GM18498 (cell line): ENCODE data around the gene ITIH1.

Source experiments
- ATAC-seq: cut with Tn5 transposase; IDR thresholded peaks from one replicate; pipeline ENCODE4 v1.9.1; 2021; ENCODE audit warnings: mild to moderate bottlenecking, moderate library complexity; ENCODE audit not compliant: unreplicated experiment

Gene ITIH1

GRCh38 chr3:52790337-52790736, 12.9 kb downstream of the ITIH1 start:
- no peak for ATAC-seq

GRCh38 chr3:52790741-52791140, 13.3 kb downstream of the ITIH1 start:
- no peak for ATAC-seq

GRCh38 chr3:52791366-52791765, 14.0 kb downstream of the ITIH1 start:
- ATAC-seq, result no peak

- no peak for ATAC-seq
Observed at GRCh38 chr3:52791928-52792327, 14.5 kb downstream of the ITIH1 start.

GRCh38 chr3:52792413-52792812, 15.0 kb downstream of the ITIH1 start:
- no peak for ATAC-seq

- ATAC-seq, result no peak
Observed at GRCh38 chr3:52792961-52793695, 15.7 kb downstream of the ITIH1 start.

- no peak for ATAC-seq
Observed at GRCh38 chr3:52793702-52794611, 16.6 kb downstream of the ITIH1 start.

- ATAC-seq, result no peak
Observed at GRCh38 chr3:52794612-52795099, 17.3 kb downstream of the ITIH1 start, which contains the start of gene ITIH3. Gene ITIH3, plus strand, starts transcription at chr3:52794796. Its CDS starts 8 bp downstream, at chr3:52794804.

GRCh38 chr3:52795298-52795900, 18.0 kb downstream of the ITIH1 start:
- ATAC-seq, result no peak

GRCh38 chr3:52796411-52796810, 19.0 kb downstream of the ITIH1 start:
- ATAC-seq, result no peak

- ATAC-seq, result no peak
Observed at GRCh38 chr3:52798376-52798977, 21.1 kb downstream of the ITIH1 start.

GRCh38 chr3:52798978-52799476, 21.6 kb downstream of the ITIH1 start:
- ATAC-seq, result no peak

GRCh38 chr3:52800079-52800478, 22.7 kb downstream of the ITIH1 start:
- no peak for ATAC-seq

- ATAC-seq, result no peak
Observed at GRCh38 chr3:52801839-52802238, 24.4 kb downstream of the ITIH1 start.

GRCh38 chr3:52805270-52806039, 28.1 kb downstream of the ITIH1 start:
- ATAC-seq, result no peak

GRCh38 chr3:52809149-52809548, 31.8 kb downstream of the ITIH1 start:
- ATAC-seq, result no peak

- no peak for ATAC-seq
Observed at GRCh38 chr3:52809662-52810377, 32.4 kb downstream of the ITIH1 start.

- no peak for ATAC-seq
Observed at GRCh38 chr3:52810923-52811322, 33.5 kb downstream of the ITIH1 start.

- no peak for ATAC-seq
Observed at GRCh38 chr3:52811452-52812011, 34.1 kb downstream of the ITIH1 start.
